Adrenal gland (tissue), 12 donors: ENCODE results near the gene CHPT1. TPM values are rescaled to one million over a fixed set of nuclear protein-coding genes. Genes with fewer than 3 reads are reported as not detected.

Source experiments
- DNase-seq, 7 donors: peaks; one replicate each; pipeline ENCODE4 v3.0.0-alpha.2; 2019 to 2020
- H3K27ac ChIP-seq, 5 donors: fragments of 200-600 bp; sonication (generic) in 4 of 5; 1 replicate in 3 of 5; 2 replicates in 2 of 5; pipeline versions ENCODE4 v1.5.1 to v1.8.0; 2016 to 2020; ENCODE audit warnings: mild to moderate bottlenecking in 1 of 5
- H3K27me3 ChIP-seq: fragments of 200-600 bp; 2 replicates; pipeline ENCODE4 v1.8.0; 2021
- H3K36me3 ChIP-seq, 2 donors: fragments of 200-600 bp; replicated peaks in 1 of 2; 1 replicate in 1 of 2; 2 replicates in 1 of 2; pipeline versions ENCODE4 v1.5.1 to v1.8.0; 2018 to 2022
- H3K4me1 ChIP-seq, 2 donors: fragments of 200-600 bp; replicated peaks in 1 of 2; 1 replicate in 1 of 2; 2 replicates in 1 of 2; pipeline versions ENCODE4 v1.5.1 to v1.8.0; 2018 to 2021
- H3K4me3 ChIP-seq, 4 donors: fragments of 200-600 bp; sonication (generic) in 3 of 4; one replicate each; pipeline ENCODE4 v1.5.1; 2016 to 2018
- H3K9me3 ChIP-seq, 3 donors: fragments of 200-600 bp; sonication (generic) in 1 of 3; replicated peaks in 1 of 3; 1 replicate in 2 of 3; 2 replicates in 1 of 3; pipeline versions ENCODE4 v1.5.1 to v1.8.0; 2016 to 2021
- POLR2A ChIP-seq, 2 donors: fragments of 450-650 bp; IDR thresholded peaks; one replicate each; pipeline ENCODE4 v1.6.1; 2017; ENCODE audit warnings: antibody characterized with exemption in 2 of 2, mild to moderate bottlenecking in 2 of 2, moderate library complexity in 1 of 2
- WGBS, 4 donors: extraction: QIAGEN DNeasy Blood & Tissue Kit in 2 of 4; methylation state at CpG; one replicate each; pipeline versions ENCODE4 v1.1.5 to v1.1.7; 2013 to 2017; 5-methylcytosine and 5-hydroxymethylcytosine counted together
- intact Hi-C, 2 donors: fragments of 100-400 bp; cut with DNase I; formaldehyde crosslinking; loops; one replicate each; pipeline versions ENCODE4 v1.14.1 to v1.15.0; 2022 to 2023
- polyA plus RNA-seq, 3 donors: library from polyadenylated mRNA; stranded (reverse); fragments of 200-250 nt in 2 of 3; fragments of 350-450 nt in 1 of 3; fragmentation: Illumina TruSeq in 1 of 3; extraction: RNeasy Lipid Tissue Mini Kit (QIAGEN cat#74804) in 1 of 3; gene quantifications; one replicate each; pipeline ENCODE4 v1.2.3, GENCODE V29; 2013 to 2014
- total RNA-seq, 9 donors: library from RNA; depleted of rRNA in 4 of 9; stranded (reverse); fragments of >200 nt in 4 of 9; fragments of 120-200 nt in 1 of 9; fragmentation: NEBNext Ultra II Directional in 1 of 9; extraction: Animal tissue kit (Norgen Biotek cat#: 25700) in 1 of 9; gene quantifications; one replicate each; pipeline versions ENCODE4 v1.1.0 to v1.2.4, GENCODE V29; 2013 to 2023
- TF ChIP-seq, protein P1 (sequence below), 6 experiments: fragments of 450-650 bp in 4 of 6; fragments of 200-600 bp in 2 of 6; sonication (generic) in 1 of 6; IDR thresholded peaks; 1 replicate in 5 of 6; 2 replicates in 1 of 6; pipeline versions ENCODE4 v1.5.1 to v1.8.0; 2016 to 2021; ENCODE audit warnings: antibody characterized with exemption in 6 of 6, mild to moderate bottlenecking in 2 of 6, moderate library complexity in 1 of 6
- donor health status: healthy with polysubstance abuse.
- donor health status: Bipolar disorder and iron deficiency.
- donor health status: DM: yes; HTN: yes; CAD: no.
- donor health status: DM: no; HTN: no; CAD: no.
- donor health status: DM: no; HTN: no; CAD: no.
- donor health status: DM: yes; HTN: yes; CAD: no.

Gene CHPT1
- total and polyA plus RNA-seq, 12 donors, result 20.4 to 190 (median 90.6) TPM

DNA sequence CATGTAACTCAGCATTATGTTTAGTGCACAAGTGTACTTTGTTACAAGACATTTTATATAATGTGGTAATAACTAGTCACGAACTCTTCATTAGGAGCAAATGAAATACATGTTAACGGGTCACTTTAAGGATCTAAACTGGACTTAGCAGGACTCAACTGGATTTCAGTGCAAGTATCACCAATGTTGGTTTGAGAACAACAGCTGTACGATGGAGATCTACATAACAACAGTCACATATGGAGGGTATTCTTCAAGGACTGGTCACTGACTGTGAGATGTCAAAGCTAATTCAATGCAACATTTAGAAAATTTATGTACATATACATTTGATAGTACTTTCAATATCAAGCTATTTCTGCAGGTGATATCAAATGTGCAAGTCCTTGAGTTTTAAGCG is 64.3 kb downstream of the CHPT1 start:
- Histone ChIP-seq H3K27ac (no peak overlapping the region), H3K36me3 (no peaks in the 10 kb centered on the region), H3K4me3 (no peak overlapping the region), H3K27me3 (no peaks in the 10 kb centered on the region), H3K9me3 (no peaks in the 10 kb centered on the region), H3K4me1 (no peaks in the 10 kb centered on the region)
- no peak for TF ChIP-seq POLR2A (IDR thresholded peaks at IDR 0.05)
- 91 to 97% (median 95%) methylated on average over 4 of the region's 4 CpGs for WGBS, 4 donors
- intact Hi-C loops, result no loop called here
- no peak for DNase-seq

DNA sequence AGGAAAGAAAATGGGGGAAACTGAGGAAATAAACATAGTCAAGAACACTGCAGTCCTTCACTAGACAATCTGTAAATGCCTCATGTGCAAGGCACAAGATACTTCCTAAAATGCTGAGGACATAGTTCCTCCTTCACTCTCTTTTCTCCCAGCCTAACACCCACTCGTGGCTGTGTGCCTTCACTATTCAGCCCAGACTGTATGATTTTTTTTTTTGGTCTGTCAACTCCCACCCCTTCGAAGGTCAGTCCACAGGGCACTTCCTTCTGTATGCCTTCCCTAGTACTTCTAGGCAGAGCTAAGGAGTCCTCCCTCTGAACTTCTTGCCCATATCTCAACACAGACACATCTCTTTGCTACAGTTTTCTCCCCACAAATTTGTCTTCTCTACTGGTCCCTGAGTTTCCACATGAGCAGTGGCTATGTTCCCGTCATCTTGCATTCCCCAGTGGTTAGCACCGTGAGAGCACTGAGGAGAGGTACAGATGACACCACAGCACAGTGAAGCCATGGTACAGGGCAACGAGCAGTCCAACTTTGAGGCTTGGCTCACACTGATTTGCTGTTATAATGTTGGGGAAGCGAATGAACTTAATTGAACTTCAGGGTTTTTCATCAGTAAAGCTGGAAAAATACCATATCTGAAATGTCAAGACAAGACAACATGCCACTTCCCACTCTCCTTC is 65.9 kb downstream of the CHPT1 start:
- 73 to 82% (median 76%) methylated on average over 6 of the region's 6 CpGs for WGBS, 4 donors
- no peak for TF ChIP-seq POLR2A (IDR thresholded peaks at IDR 0.05)
- TF ChIP-seq, protein P1, sequence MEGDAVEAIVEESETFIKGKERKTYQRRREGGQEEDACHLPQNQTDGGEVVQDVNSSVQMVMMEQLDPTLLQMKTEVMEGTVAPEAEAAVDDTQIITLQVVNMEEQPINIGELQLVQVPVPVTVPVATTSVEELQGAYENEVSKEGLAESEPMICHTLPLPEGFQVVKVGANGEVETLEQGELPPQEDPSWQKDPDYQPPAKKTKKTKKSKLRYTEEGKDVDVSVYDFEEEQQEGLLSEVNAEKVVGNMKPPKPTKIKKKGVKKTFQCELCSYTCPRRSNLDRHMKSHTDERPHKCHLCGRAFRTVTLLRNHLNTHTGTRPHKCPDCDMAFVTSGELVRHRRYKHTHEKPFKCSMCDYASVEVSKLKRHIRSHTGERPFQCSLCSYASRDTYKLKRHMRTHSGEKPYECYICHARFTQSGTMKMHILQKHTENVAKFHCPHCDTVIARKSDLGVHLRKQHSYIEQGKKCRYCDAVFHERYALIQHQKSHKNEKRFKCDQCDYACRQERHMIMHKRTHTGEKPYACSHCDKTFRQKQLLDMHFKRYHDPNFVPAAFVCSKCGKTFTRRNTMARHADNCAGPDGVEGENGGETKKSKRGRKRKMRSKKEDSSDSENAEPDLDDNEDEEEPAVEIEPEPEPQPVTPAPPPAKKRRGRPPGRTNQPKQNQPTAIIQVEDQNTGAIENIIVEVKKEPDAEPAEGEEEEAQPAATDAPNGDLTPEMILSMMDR (IDR thresholded peaks at IDR 0.05), result no peak
- Histone ChIP-seq H3K4me1 (no peaks in the 10 kb centered on the region), H3K4me3 (no peak overlapping the region), H3K27me3 (no peaks in the 10 kb centered on the region), H3K36me3 (no peaks in the 10 kb centered on the region), H3K9me3 (no peaks in the 10 kb centered on the region), H3K27ac (peak overlapping the region in 1 of 5 donors; percentile 25)
- intact Hi-C loops, result no loop called here
- DNase-seq, result peak in 1 of 7 donors; percentile 13

DNA sequence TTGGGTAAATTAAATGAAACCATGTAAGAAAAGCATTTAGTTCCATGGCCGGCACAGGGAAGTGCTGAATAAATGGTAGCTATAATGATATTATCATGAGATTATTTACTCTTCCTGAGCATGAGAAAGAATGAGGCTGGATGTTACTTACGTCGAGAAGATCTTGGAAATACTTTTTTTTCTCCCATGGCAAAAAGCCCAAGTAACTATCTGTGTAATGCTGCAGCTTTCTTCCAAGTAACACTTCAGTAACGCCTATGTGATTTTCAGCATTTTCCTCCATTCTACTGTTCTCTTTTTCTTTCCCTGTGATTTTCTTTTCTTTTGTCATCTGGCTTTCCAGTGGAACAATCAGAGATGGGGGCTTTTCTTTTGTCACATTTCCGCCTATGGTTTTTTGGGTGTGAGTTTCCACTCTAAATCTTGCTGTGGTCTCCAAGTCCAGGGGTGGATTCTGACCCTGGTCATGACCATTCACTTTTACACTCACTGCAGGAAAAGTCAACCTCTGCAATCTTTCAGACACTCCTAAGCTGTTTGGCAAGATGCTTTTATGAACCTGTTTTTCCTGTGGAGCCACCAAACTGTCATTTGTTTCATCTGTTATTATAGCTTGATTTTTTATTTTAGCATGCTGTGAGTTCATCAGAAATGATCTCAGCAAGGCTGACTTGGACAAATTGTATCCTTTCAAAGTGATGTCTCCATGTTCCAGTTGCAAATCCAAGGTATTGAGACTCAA is 66.8 kb downstream of the CHPT1 start:
- DNase-seq, result no peak
- H3K36me3 ChIP-seq, result peaks cover 0 to 7% of the 10 kb centered on the region in 2 donors
- 76 to 82% (median 78%) methylated on average over 5 of the region's 5 CpGs for WGBS, 4 donors
- intact Hi-C loops, result no loop called here
- no peak overlapping the region for H3K27ac ChIP-seq
- no peaks in the 10 kb centered on the region for H3K4me1 ChIP-seq
- no peaks in the 10 kb centered on the region for H3K9me3 ChIP-seq
- H3K27me3 ChIP-seq, result no peaks in the 10 kb centered on the region
- TF ChIP-seq, protein P1 (IDR thresholded peaks at IDR 0.05), result no peak
- no peak for TF ChIP-seq POLR2A (IDR thresholded peaks at IDR 0.05)
- H3K4me3 ChIP-seq, result no peak overlapping the region

DNA sequence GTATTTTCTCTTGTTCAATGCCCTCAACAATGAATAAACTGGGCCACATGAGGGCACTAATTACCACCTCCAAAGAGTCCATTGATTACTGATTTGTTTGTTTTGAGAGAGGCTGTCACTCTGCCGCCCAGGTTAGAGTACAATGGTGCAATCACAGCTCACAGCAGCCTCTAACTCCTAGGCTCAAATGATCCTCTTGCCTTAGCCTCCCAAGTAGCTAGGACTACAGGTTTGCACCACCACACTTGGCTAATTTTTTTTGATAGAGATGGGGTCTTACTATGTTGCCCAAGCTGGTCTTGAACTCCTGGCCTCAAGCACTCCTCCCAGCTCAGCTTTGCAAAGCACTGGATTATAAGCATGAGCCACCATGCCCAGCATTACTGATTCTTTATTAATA is 70.1 kb downstream of the CHPT1 start:
- H3K36me3 ChIP-seq, result peaks cover 0 to 7% of the 10 kb centered on the region in 2 donors
- DNase-seq, result no peak

More for the DNA sequence above, 70.1 kb downstream of the CHPT1 start:
- Histone ChIP-seq H3K4me3 (no peak overlapping the region), H3K4me1 (no peaks in the 10 kb centered on the region), H3K27me3 (no peaks in the 10 kb centered on the region), H3K27ac (no peak overlapping the region), H3K9me3 (no peaks in the 10 kb centered on the region)
- intact Hi-C loops, result no loop called here
- 89 to 95% (median 92%) methylated on average over 1 of the region's 1 CpG for WGBS, 4 donors
- TF ChIP-seq, protein P1 (IDR thresholded peaks at IDR 0.05), result no peak
- no peak for TF ChIP-seq POLR2A (IDR thresholded peaks at IDR 0.05)
